Nephron progenitor cell (in vitro differentiated cells): ENCODE results near the gene NUP205.

Source experiments
- DNase-seq: peaks from one replicate; pipeline ENCODE4 v3.0.0; 2021
- H3K27ac Mint-ChIP-seq: 2 replicates; pipeline ENCODE4 v1.8.0; 2021; ENCODE audit warnings: mild to moderate bottlenecking, moderate library complexity, mixed read lengths
- H3K27me3 Mint-ChIP-seq: 2 replicates; pipeline ENCODE4 v1.8.0; 2021; ENCODE audit warnings: mild to moderate bottlenecking, low read depth, mixed read lengths; ENCODE audit not compliant: poor library complexity
- H3K36me3 Mint-ChIP-seq: 2 replicates; pipeline ENCODE4 v1.8.0; 2021; ENCODE audit warnings: low read depth, mixed read lengths
- H3K4me1 Mint-ChIP-seq: 2 replicates; pipeline ENCODE4 v1.8.0; 2021; ENCODE audit warnings: mixed read lengths
- H3K4me3 Mint-ChIP-seq: 2 replicates; pipeline ENCODE4 v1.8.0; 2021; ENCODE audit warnings: mild to moderate bottlenecking, moderate library complexity, mixed read lengths
- H3K9me3 Mint-ChIP-seq: 2 replicates; pipeline ENCODE4 v1.8.0; 2021; ENCODE audit warnings: mild to moderate bottlenecking, moderate library complexity, mixed read lengths
- CTCF ChIP-seq: fragments of 200-600 bp; sonication (generic); IDR thresholded peaks from 2 replicates; pipeline ENCODE4 v1.5.0; 2021; ENCODE audit warnings: antibody characterized with exemption

The NUP205 gene

DNA sequence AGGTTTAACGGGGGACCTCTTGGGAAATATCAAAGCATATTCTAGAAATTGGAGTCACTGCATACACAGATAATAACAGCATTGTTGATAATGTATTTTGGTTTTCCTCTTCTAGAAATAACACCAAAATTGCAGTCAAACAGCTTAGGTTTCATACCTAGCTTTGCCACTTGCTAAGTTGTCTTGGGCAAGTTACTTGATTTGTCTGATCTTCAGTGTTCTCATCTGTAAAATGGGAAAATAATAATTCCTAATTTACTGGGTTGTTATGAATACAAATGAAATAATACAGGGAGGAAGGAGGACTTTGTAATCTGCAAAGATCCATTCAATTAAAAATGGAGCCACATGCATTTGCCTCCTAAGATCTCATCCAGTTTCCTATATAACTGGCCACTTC lies 20.3 kb upstream of the NUP205 start:
- Mint-ChIP-seq H3K27me3 (no peaks in the 10 kb centered on the region), H3K27ac (no peak overlapping the region), H3K9me3 (no peaks in the 10 kb centered on the region), H3K4me3 (no peak overlapping the region), H3K36me3 (no peaks in the 10 kb centered on the region), H3K4me1 (no peaks in the 10 kb centered on the region)
- TF ChIP-seq CTCF = no peak
- DNase-seq = no peak

GRCh38 chr7:135537905-135538304 lies 19.8 kb upstream of the NUP205 start:
- H3K36me3 Mint-ChIP-seq = no peaks in the 10 kb centered on the region
- no peaks in the 10 kb centered on the region for H3K27me3 Mint-ChIP-seq
- no peak overlapping the region for H3K4me3 Mint-ChIP-seq
- no peak for TF ChIP-seq CTCF
- H3K9me3 Mint-ChIP-seq = no peaks in the 10 kb centered on the region
- H3K27ac Mint-ChIP-seq = no peak overlapping the region
- H3K4me1 Mint-ChIP-seq = no peaks in the 10 kb centered on the region
- no peak for DNase-seq

DNA sequence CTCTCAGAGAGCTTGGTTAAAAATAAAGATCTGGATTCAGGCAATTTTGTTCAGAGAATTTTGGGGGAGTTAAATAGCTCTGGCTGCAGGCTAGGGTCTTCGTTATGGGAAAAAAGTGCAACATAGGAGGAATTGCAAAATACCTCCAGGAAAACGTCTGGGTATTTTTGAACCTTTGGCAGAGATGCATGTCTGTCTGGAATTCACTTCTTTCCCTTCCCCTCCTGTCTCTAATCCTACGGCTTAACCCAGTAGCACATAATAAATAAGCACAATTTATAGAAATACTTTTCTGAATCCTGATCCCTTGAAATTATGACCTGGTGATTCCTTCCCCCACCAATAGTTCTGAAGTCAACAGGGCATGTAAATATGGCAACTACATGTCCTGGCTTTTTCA lies 19.3 kb upstream of the NUP205 start:
- no peak for TF ChIP-seq CTCF
- no peak overlapping the region for H3K27ac Mint-ChIP-seq
- no peak overlapping the region for H3K4me3 Mint-ChIP-seq
- no peak for DNase-seq
- H3K36me3 Mint-ChIP-seq = no peaks in the 10 kb centered on the region
- H3K9me3 Mint-ChIP-seq = no peaks in the 10 kb centered on the region
- H3K27me3 Mint-ChIP-seq = no peaks in the 10 kb centered on the region
- H3K4me1 Mint-ChIP-seq = no peaks in the 10 kb centered on the region

GRCh38 chr7:135539629-135540028 lies 18.1 kb upstream of the NUP205 start:
- no peaks in the 10 kb centered on the region for H3K27me3 Mint-ChIP-seq
- TF ChIP-seq CTCF = no peak
- no peaks in the 10 kb centered on the region for H3K4me1 Mint-ChIP-seq
- H3K36me3 Mint-ChIP-seq = no peaks in the 10 kb centered on the region
- H3K9me3 Mint-ChIP-seq = no peaks in the 10 kb centered on the region
- no peak overlapping the region for H3K27ac Mint-ChIP-seq
- DNase-seq = no peak
- no peak overlapping the region for H3K4me3 Mint-ChIP-seq

GRCh38 chr7:135541029-135541428 lies 16.7 kb upstream of the NUP205 start:
- Mint-ChIP-seq H3K4me3 (no peak overlapping the region), H3K27ac (no peak overlapping the region), H3K27me3 (no peaks in the 10 kb centered on the region), H3K4me1 (no peaks in the 10 kb centered on the region), H3K36me3 (no peaks in the 10 kb centered on the region), H3K9me3 (peaks cover 4% of the 10 kb centered on the region)
- no peak for TF ChIP-seq CTCF
- DNase-seq = no peak

DNA sequence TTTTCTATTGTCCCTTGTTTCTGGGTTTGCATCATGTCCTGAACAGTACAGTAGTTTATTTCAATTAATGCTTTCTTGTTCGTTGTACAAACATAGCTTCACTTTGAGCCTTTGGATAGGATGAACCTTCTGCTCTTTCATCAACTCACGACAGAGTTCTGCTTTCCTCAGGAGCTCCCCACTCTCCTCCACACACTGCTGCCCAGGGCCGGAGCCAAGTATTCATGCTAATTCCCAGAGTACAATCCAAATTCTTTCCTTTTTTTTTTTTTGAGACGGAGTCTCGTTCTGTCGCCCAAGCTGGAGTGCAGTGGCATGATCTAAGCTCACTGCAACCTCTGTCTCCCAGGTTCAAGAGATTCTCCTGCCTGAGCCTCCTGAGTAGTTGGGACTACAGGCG lies 7.5 kb upstream of the NUP205 start:
- H3K36me3 Mint-ChIP-seq = no peaks in the 10 kb centered on the region
- TF ChIP-seq CTCF = no peak
- H3K27ac Mint-ChIP-seq = no peak overlapping the region
- no peak overlapping the region for H3K4me3 Mint-ChIP-seq
- no peaks in the 10 kb centered on the region for H3K4me1 Mint-ChIP-seq
- peaks cover 4% of the 10 kb centered on the region for H3K9me3 Mint-ChIP-seq
- no peak for DNase-seq
- H3K27me3 Mint-ChIP-seq = peaks cover 6% of the 10 kb centered on the region
